HepG2 (cell line): Measurements from ENCODE around the gene SUPT4H1. TPM values are rescaled to one million over a fixed set of nuclear protein-coding genes. Genes with fewer than 3 reads are reported as not detected.

Experiments
- ATAC-seq: fragments of 200-7000 bp; cut with Tn5 transposase; 3 replicates; pipeline ENCODE4 v1.9.1; 2020; ENCODE audit warnings: mild to moderate bottlenecking, moderate library complexity
- BruUV-seq: library from RNA; stranded (reverse); fragments of 400-500 nt; replicated peaks from 2 replicates; lab custom pipeline; 2021; lab: Mats Ljungman, UMichigan
- CTCF ChIA-PET: fragments of 300-600 bp; formaldehyde crosslinking; extraction: SDS; loops from one replicate; lab custom pipeline; 2021; ENCODE audit warnings: low total read pairs, inconsistent platforms, low intra/inter-chr PET ratio; lab: Yijun Ruan, JAX
- POLR2A ChIA-PET: fragments of 350-600 bp; sonication (Branson Sonifier 250); formaldehyde crosslinking; loops from one replicate; lab custom pipeline; 2020; ENCODE audit warnings: antibody characterized with exemption, inconsistent platforms; lab: Yijun Ruan, JAX
- DNase-seq: peaks from one replicate; pipeline ENCODE4 v3.0.0-alpha.2; 2015; ENCODE audit warnings: low spot score
- FAIRE-seq: peaks from 3 replicates; lab custom pipeline; 2011; peaks lifted over from hg19 to GRCh38; lab: Jason Lieb, UNC
- H2AFZ ChIP-seq: one replicate; pipeline ENCODE4 v1.6.1; 2011; ENCODE audit warnings: low read length, inconsistent platforms
- H3K27ac ChIP-seq: fragments of 300-600 bp; 3 replicates; pipeline ENCODE4 v1.8.0; 2011; ENCODE audit warnings: mixed run types, mild to moderate bottlenecking, mixed read lengths, low read length, inconsistent platforms; ENCODE audit not compliant: insufficient read depth; ENCODE audit errors: extremely low read length
- H3K27me3 ChIP-seq, 2 experiments: fragments of 200-600 bp in 1 of 2; 2 replicates in 1 of 2; 3 replicates in 1 of 2; pipeline versions ENCODE4 v1.6.0 to v1.8.0; 2011; ENCODE audit warnings: low read length in 2 of 2, mild to moderate bottlenecking in 2 of 2, moderate library complexity in 2 of 2, inconsistent platforms in 1 of 2; ENCODE audit not compliant: insufficient read depth in 2 of 2, control insufficient read depth in 1 of 2
- H3K36me3 ChIP-seq, 2 experiments: fragments of 200-600 bp in 1 of 2; replicated peaks in 1 of 2; 2 replicates in 1 of 2; 3 replicates in 1 of 2; pipeline versions ENCODE4 v1.5.1 to v1.8.0; 2011; ENCODE audit warnings: low read length in 2 of 2, inconsistent platforms in 1 of 2; ENCODE audit not compliant: insufficient read depth in 2 of 2, control insufficient read depth in 1 of 2
- H3K4me1 ChIP-seq: 2 replicates; pipeline ENCODE4 v1.5.1; 2012; ENCODE audit warnings: low read length, inconsistent platforms; ENCODE audit not compliant: insufficient read depth
- H3K4me2 ChIP-seq: 2 replicates; pipeline ENCODE4 v1.6.0; 2011; ENCODE audit warnings: low read depth, low read length, inconsistent platforms
- H3K4me3 ChIP-seq, 3 experiments: fragments of 200-600 bp in 1 of 3; sonication (generic), shearing (Covaris generic) in 1 of 3; replicated peaks in 1 of 3; 2 replicates each; pipeline ENCODE4 v1.5.1; 2011 to 2016; ENCODE audit warnings: low read length in 3 of 3, inconsistent platforms in 2 of 3, low read depth in 2 of 3, mild to moderate bottlenecking in 2 of 3, control low read depth in 1 of 3, mixed read lengths in 1 of 3; ENCODE audit not compliant: insufficient read depth in 1 of 3
- H3K79me2 ChIP-seq: one replicate; pipeline ENCODE4 v1.6.1; 2011; ENCODE audit warnings: low read length, inconsistent platforms; ENCODE audit not compliant: insufficient read depth
- H3K9ac ChIP-seq: 2 replicates; pipeline ENCODE4 v1.6.0; 2011; ENCODE audit warnings: mild to moderate bottlenecking, low read depth, low read length, inconsistent platforms; ENCODE audit not compliant: insufficient read depth
- H3K9me3 ChIP-seq: 2 replicates; pipeline ENCODE4 v1.5.1; 2012; ENCODE audit warnings: mild to moderate bottlenecking, low read length
- H4K20me1 ChIP-seq: 2 replicates; pipeline ENCODE4 v1.6.0; 2011; ENCODE audit warnings: inconsistent platforms, mild to moderate bottlenecking, low read length, moderate library complexity; ENCODE audit not compliant: insufficient read depth
- FOXA1 ChIP-seq, 2 experiments: fragments of 450-650 bp in 1 of 2; sonication (generic) in 1 of 2; formaldehyde crosslinking in 1 of 2; IDR thresholded peaks; 2 replicates each; pipeline versions ENCODE4 v1.4.0 to v1.6.1; 2016 to 2020; ENCODE audit warnings: missing genetic modification reagents in 1 of 2
- HNF1B ChIP-seq: sonication (generic); formaldehyde crosslinking; IDR thresholded peaks from 2 replicates; pipeline ENCODE4 v1.5.1; 2020; ENCODE audit warnings: mild to moderate bottlenecking, moderate library complexity, missing genetic modification reagents
- MATR3 ChIP-seq: sonication (generic); formaldehyde crosslinking; IDR thresholded peaks from 2 replicates; pipeline ENCODE4 v1.4.0; 2020; ENCODE audit warnings: missing genetic modification reagents
- POLR2AphosphoS5 ChIP-seq: IDR thresholded peaks from 2 replicates; pipeline ENCODE4 v1.6.1; 2012; ENCODE audit warnings: low read depth, low read length
- PTBP1 ChIP-seq: fragments of 200-400 bp; formaldehyde crosslinking; IDR thresholded peaks from 2 replicates; pipeline ENCODE4 v1.6.1; 2018; ENCODE audit warnings: low read length, low read depth; ENCODE audit not compliant: poor library complexity, severe bottlenecking
- RBM22 ChIP-seq: fragments of 200-400 bp; formaldehyde crosslinking; optimal IDR thresholded peaks from 2 replicates; pipeline ENCODE3; 2017; ENCODE audit warnings: mild to moderate bottlenecking, low read length, moderate library complexity
- TEAD2 ChIP-seq: sonication (generic); formaldehyde crosslinking; IDR thresholded peaks from 2 replicates; pipeline ENCODE4 v1.9.0; 2021; ENCODE audit warnings: missing genetic modification reagents
- ZBTB2 ChIP-seq: sonication (generic); formaldehyde crosslinking; IDR thresholded peaks from 2 replicates; pipeline ENCODE4 v1.8.0; 2022; ENCODE audit warnings: low read depth, missing genetic modification reagents
- ZBTB44 ChIP-seq: sonication (generic); formaldehyde crosslinking; IDR thresholded peaks from 2 replicates; pipeline ENCODE4 v1.4.0; 2020; ENCODE audit warnings: missing genetic modification reagents
- ZNF749 ChIP-seq: sonication (generic); formaldehyde crosslinking; IDR thresholded peaks from 2 replicates; pipeline ENCODE4 v1.8.0; 2022; ENCODE audit warnings: mild to moderate bottlenecking, missing genetic modification reagents, moderate library complexity, borderline replicate concordance
- ZNF792 ChIP-seq: IDR thresholded peaks from 2 replicates; pipeline ENCODE4 v1.6.1; 2016
- WGBS: methylation state at CpG from one replicate; pipeline ENCODE4 v1.1.6; 2017; ENCODE audit warnings: low lambda C conversion rate; 5-methylcytosine and 5-hydroxymethylcytosine counted together
- in situ Hi-C: cut with HindIII; loops from 2 replicates; pipeline ENCODE4 v1.10.0; 2017; ENCODE audit warnings: low pct_unique_long_range_greater_than_20kb; ENCODE audit not compliant: extremely low pct_ligation_motif_present
- intact Hi-C: fragments of 100-400 bp; cut with micrococcal nuclease; formaldehyde crosslinking; loops from one replicate; pipeline ENCODE4 v1.10.0; 2022; ENCODE audit not compliant: unreplicated experiment
- polyA plus RNA-seq, 8 experiments: library from polyadenylated mRNA; depleted of rRNA in 3 of 8; stranded (reverse) in 7 of 8; unstranded in 1 of 8; fragments of >200 nt; fragmentation: Illumina TruSeq in 4 of 8; extraction: Trizol in 4 of 8; gene quantifications; 2 replicates each; pipeline versions ENCODE4 v1.2.1 to v1.2.3, GENCODE V29; 2011 to 2016; ENCODE audit warnings: low read depth in 4 of 8, missing spikeins in 1 of 8, mixed read lengths in 1 of 8; ENCODE audit not compliant: insufficient read depth in 1 of 8
- total RNA-seq, 5 experiments: library from RNA; depleted of rRNA; stranded (reverse); fragments of >200 nt; fragmentation: Illumina TruSeq; extraction: Trizol; gene quantifications; 2 replicates each; pipeline ENCODE4 v1.2.3, GENCODE V29; 2016; ENCODE audit warnings: low read depth in 1 of 5

Gene SUPT4H1
- total and polyA plus RNA-seq, 2 of the 13 experiments (the other 11 are each of a cell fraction or from before 2014, with no cell fraction given): 155 to 244 TPM

GRCh38 chr17:58375811-58376210 is 23.8 kb upstream of the SUPT4H1 start:
- Histone ChIP-seq H3K4me3 (no peak overlapping the region), H3K27me3 (no peaks in the 10 kb centered on the region), H2AFZ (no peak overlapping the region), H4K20me1 (no peaks in the 10 kb centered on the region), H3K4me2 (no peak overlapping the region), H3K9ac (peak overlapping the region; percentile 2; the same call in 1 of the 2 replicates), H3K27ac (peak overlapping the region; percentile 36), H3K79me2 (peaks cover 97% of the 10 kb centered on the region)
- WGBS: 95% methylated on average over 2 of the region's 2 CpGs
- DNase-seq: no peak
- no peak for ATAC-seq
- POLR2A ChIA-PET: interaction anchor here (9.5 kb wide), 1 partner anchor 8 kb away, joined by 458 read pairs; no protein-coding TSS in a partner anchor
- TF ChIP-seq HNF1B (no peak), MATR3 (no peak), RBM22 (peak; percentile 88)
- TF ChIP-seq, all 625 proteins: peak for 1
- no peak for FAIRE-seq
- BruUV-seq: no TSS peak
- intact Hi-C loops (no loop called here), in situ Hi-C loops (no loop called here)
- CTCF ChIA-PET: no interaction called here
- peaks cover 28 to 50% of the 10 kb centered on the region in 2 experiments for H3K36me3 ChIP-seq
- H3K4me1 ChIP-seq: peaks cover 97% of the 10 kb centered on the region
- no peaks in the 10 kb centered on the region for H3K9me3 ChIP-seq

GRCh38 chr17:58375256-58375655 is 23.3 kb upstream of the SUPT4H1 start:
- CTCF ChIA-PET: no interaction called here
- TSS peak; percentile 1 for BruUV-seq
- 92% methylated on average over 5 of the region's 5 CpGs for WGBS
- H4K20me1 ChIP-seq: no peaks in the 10 kb centered on the region
- TF ChIP-seq ZNF792 (no peak), ZBTB44 (no peak), PTBP1 (no peak), POLR2AphosphoS5 (peak; percentile 8; the same call in 1 of the 2 replicates), ZBTB2 (CRISPR knock-in tag) (no peak), FOXA1 (IDR thresholded peaks at IDR 0.05) (no peak), FOXA1 (CRISPR knock-in tag; IDR thresholded peaks at IDR 0.05) (no peak), ZNF749 (CRISPR knock-in tag) (no peak), TEAD2 (CRISPR knock-in tag) (no peak)
- TF ChIP-seq, all 625 proteins: peak for 1
- Histone ChIP-seq H3K27me3 (no peaks in the 10 kb centered on the region), H2AFZ (no peak overlapping the region), H3K9me3 (no peaks in the 10 kb centered on the region), H3K9ac (no peak overlapping the region), H3K4me1 (peaks cover 97% of the 10 kb centered on the region), H3K4me3 (no peak overlapping the region), H3K27ac (no peak overlapping the region), H3K4me2 (no peak overlapping the region), H3K36me3 (peaks cover 32 to 55% of the 10 kb centered on the region in 2 experiments), H3K79me2 (peaks cover 96% of the 10 kb centered on the region)
- ATAC-seq (no peak), DNase-seq (no peak), FAIRE-seq (no peak)
- intact Hi-C loops: no loop called here
- in situ Hi-C loops: no loop called here
- POLR2A ChIA-PET: interaction anchor here (0.7 to 1.0 kb wide), 2 partner anchors 11 to 24 kb away, joined by 3 read pairs; partner anchors contain the start of gene SUPT4H1
